Measurements from ENCODE around the gene TPX2.

GRCh38 chr20:31716818-31717477 lies 22.1 kb upstream of the TPX2 start:
- no peak for TF ChIP-seq CTCF (IDR thresholded peaks at IDR 0.05)
- no peak for TF ChIP-seq POLR2A (IDR thresholded peaks at IDR 0.05)
